ENCODE measurements around the gene UNC5A. TPM values are rescaled to one million over a fixed set of nuclear protein-coding genes. Genes with fewer than 3 reads are reported as not detected.

UNC5A gene
- polyA plus RNA-seq, 1 of the 3 experiments (the other 2 are of a cell fraction), result 0.46 TPM

GRCh38 chr5:176875014-176875550, 64.7 kb downstream of the UNC5A start:
- Histone ChIP-seq H2AFZ (ENCODE audit: low read depth) (no peak overlapping the region), H3K4me3 (ENCODE audit: low read depth in 2 of 2, low read length in 1 of 2) (no peak overlapping the region), H3K27me3 (ENCODE audit: insufficient read depth) (no peaks in the 10 kb centered on the region), H3K79me2 (ENCODE audit: insufficient read depth) (no peaks in the 10 kb centered on the region), H3K9me2 (no peaks in the 10 kb centered on the region), H3K9ac (no peak overlapping the region), H3K4me1 (ENCODE audit: control insufficient read depth in 1 of 2, insufficient read depth in 2 of 2, low read depth in 1 of 2, low read length in 1 of 2) (peaks cover 0 to 19% of the 10 kb centered on the region in 2 experiments; a peak in 1 of 4 replicates), H3K4me2 (no peak overlapping the region), H3K27ac (ENCODE audit: low read depth in 2 of 2, low read length in 1 of 2) (no peak overlapping the region), H4K20me1 (ENCODE audit: insufficient read depth) (no peaks in the 10 kb centered on the region), H3K36me3 (replicated peaks in 1 of 2; ENCODE audit: control insufficient read depth in 1 of 2, insufficient read depth in 2 of 2, low read length in 1 of 2) (no peaks in the 10 kb centered on the region), H3K9me3 (no peaks in the 10 kb centered on the region), H3F3A (replicated peaks; ENCODE audit: insufficient read depth) (no peaks in the 10 kb centered on the region)
- ChIA-PET POLR2A (interaction anchor here (1.1 kb wide), 1 partner anchor 9 kb away, joined by 3 read pairs; no protein-coding TSS in a partner anchor), CTCF (interaction anchor here (1.3 to 1.4 kb wide), 2 partner anchors 82 to 215 kb away, joined by 3 to 4 read pairs; no protein-coding TSS in a partner anchor)
- DNase-seq, result no peak
- 63% methylated on average over 15 of the region's 17 CpGs for WGBS (ENCODE audit: low lambda C conversion rate)
- TF ChIP-seq PBX3 (IDR thresholded peaks at IDR 0.05), result no peak
- TF ChIP-seq TAF1 (IDR thresholded peaks at IDR 0.05; ENCODE audit: borderline replicate concordance, low read depth, low read length), result no peak
- TF ChIP-seq NRF1 (IDR thresholded peaks at IDR 0.05; ENCODE audit: low read depth, low read length), result no peak
- no peak for TF ChIP-seq RXRA (IDR thresholded peaks at IDR 0.05; ENCODE audit: borderline replicate concordance, low read depth)
- no peak for TF ChIP-seq SIN3A (IDR thresholded peaks at IDR 0.05; ENCODE audit: borderline replicate concordance, low read depth, low read length)
- TF ChIP-seq EP300 (IDR thresholded peaks at IDR 0.05; ENCODE audit: borderline replicate concordance in 1 of 2, low read depth in 1 of 2, low read length in 1 of 2), result no peak
- TF ChIP-seq, protein P1, sequence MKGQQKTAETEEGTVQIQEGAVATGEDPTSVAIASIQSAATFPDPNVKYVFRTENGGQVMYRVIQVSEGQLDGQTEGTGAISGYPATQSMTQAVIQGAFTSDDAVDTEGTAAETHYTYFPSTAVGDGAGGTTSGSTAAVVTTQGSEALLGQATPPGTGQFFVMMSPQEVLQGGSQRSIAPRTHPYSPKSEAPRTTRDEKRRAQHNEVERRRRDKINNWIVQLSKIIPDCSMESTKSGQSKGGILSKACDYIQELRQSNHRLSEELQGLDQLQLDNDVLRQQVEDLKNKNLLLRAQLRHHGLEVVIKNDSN (IDR thresholded peaks at IDR 0.05; ENCODE audit: borderline replicate concordance, low read depth), result no peak

DNA sequence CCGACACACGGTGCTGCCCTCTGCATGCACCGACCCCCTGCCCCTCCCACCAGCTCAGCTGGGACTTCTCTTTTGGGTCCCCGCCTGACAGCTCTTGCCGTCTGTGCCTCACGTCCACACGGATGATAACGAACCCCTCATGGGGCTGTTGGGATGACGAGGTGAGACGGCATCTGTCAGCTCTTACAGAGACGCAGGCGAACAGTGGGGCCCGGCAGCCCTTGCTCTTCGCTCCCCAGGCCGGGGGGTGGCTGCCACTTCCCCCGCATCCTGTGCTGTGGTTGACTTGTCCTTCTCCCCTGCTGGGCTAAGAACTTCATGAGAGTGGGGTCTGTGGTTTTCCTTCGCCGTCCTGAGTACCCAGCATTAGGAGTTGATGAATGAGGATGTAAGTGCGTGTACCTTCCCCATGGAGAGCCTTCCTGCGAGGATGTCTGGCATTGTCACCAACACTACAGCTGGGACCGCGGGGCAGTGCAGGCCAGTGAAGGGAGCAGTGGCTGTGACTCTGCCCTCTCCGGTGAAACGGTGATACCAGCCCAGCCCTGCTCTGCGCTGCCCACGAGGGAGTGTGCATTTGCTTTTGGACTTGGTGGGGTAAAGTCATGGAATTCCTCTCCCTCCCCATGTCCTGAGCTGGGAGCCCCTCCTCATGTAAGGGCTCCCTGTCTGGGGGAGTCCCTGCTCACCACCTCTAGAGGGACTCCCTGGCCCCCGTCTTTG, 65.6 kb downstream of the UNC5A start:
- CTCF ChIA-PET, result interaction anchor here (0.9 to 1.7 kb wide), 4 partner anchors 35 to 215 kb away, joined by 3 to 4 read pairs (median 4); no protein-coding TSS in a partner anchor
- no peaks in the 10 kb centered on the region for H4K20me1 ChIP-seq (ENCODE audit: insufficient read depth)
- no peaks in the 10 kb centered on the region for H3K9me2 ChIP-seq
- H2AFZ ChIP-seq (ENCODE audit: low read depth), result no peak overlapping the region
- POLR2A ChIA-PET, result interaction anchor here (1.1 kb wide), 1 partner anchor 8 kb away, joined by 3 read pairs; no protein-coding TSS in a partner anchor
- H3K9me3 ChIP-seq, result no peaks in the 10 kb centered on the region
- peaks cover 0 to 16% of the 10 kb centered on the region in 2 experiments; a peak in 1 of 4 replicates for H3K4me1 ChIP-seq (ENCODE audit: control insufficient read depth in 1 of 2, insufficient read depth in 2 of 2, low read depth in 1 of 2, low read length in 1 of 2)
- no peak overlapping the region for H3K9ac ChIP-seq
- WGBS (ENCODE audit: low lambda C conversion rate), result 81% methylated on average over 17 of the region's 27 CpGs
- DNase-seq, result no peak
- no peak overlapping the region for H3K27ac ChIP-seq (ENCODE audit: low read depth in 2 of 2, low read length in 1 of 2)
- H3K4me3 ChIP-seq (ENCODE audit: low read depth in 2 of 2, low read length in 1 of 2), result no peak overlapping the region
- H3K79me2 ChIP-seq (ENCODE audit: insufficient read depth), result no peaks in the 10 kb centered on the region
- TF ChIP-seq MEF2A (IDR thresholded peaks at IDR 0.05; ENCODE audit: borderline replicate concordance, low read depth) (no peak), IRF3 (IDR thresholded peaks at IDR 0.05; ENCODE audit: low read depth, low read length) (no peak), FOXJ3 (CRISPR knock-in tag; IDR thresholded peaks at IDR 0.05) (no peak), RCOR1 (IDR thresholded peaks at IDR 0.05; ENCODE audit: low read length) (no peak), CHD2 (IDR thresholded peaks at IDR 0.05; ENCODE audit: low read length, partially characterized antibody) (no peak)
- TF ChIP-seq, protein P2, sequence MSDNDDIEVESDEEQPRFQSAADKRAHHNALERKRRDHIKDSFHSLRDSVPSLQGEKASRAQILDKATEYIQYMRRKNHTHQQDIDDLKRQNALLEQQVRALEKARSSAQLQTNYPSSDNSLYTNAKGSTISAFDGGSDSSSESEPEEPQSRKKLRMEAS (IDR thresholded peaks at IDR 0.05; ENCODE audit: low read depth), result no peak
- TF ChIP-seq, protein P3, sequence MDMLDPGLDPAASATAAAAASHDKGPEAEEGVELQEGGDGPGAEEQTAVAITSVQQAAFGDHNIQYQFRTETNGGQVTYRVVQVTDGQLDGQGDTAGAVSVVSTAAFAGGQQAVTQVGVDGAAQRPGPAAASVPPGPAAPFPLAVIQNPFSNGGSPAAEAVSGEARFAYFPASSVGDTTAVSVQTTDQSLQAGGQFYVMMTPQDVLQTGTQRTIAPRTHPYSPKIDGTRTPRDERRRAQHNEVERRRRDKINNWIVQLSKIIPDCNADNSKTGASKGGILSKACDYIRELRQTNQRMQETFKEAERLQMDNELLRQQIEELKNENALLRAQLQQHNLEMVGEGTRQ (IDR thresholded peaks at IDR 0.05; ENCODE audit: borderline replicate concordance, low read depth, low read length), result no peak
- no peaks in the 10 kb centered on the region for H3K36me3 ChIP-seq (replicated peaks in 1 of 2; ENCODE audit: control insufficient read depth in 1 of 2, insufficient read depth in 2 of 2, low read length in 1 of 2)
- no peaks in the 10 kb centered on the region for H3F3A ChIP-seq (replicated peaks; ENCODE audit: insufficient read depth)
- no peaks in the 10 kb centered on the region for H3K27me3 ChIP-seq (ENCODE audit: insufficient read depth)
- H3K4me2 ChIP-seq, result no peak overlapping the region
